WTC11 (cell line): ENCODE measurements around the gene ITIH5. TPM values are rescaled to one million over a fixed set of nuclear protein-coding genes. Genes with fewer than 3 reads are reported as not detected.

Source experiments
- ATAC-seq: fragments of 200-7000 bp; cut with Tn5 transposase; 2 replicates; pipeline ENCODE4 v1.10.0; 2021; ENCODE audit warnings: mild to moderate bottlenecking, moderate library complexity
- CTCF ChIA-PET: fragments of 300-600 bp; sonication (Branson Sonifier 250); formaldehyde crosslinking; loops from one replicate; lab custom pipeline; 2021; ENCODE audit warnings: antibody characterized with exemption; lab: Charles Lee
- POLR2A ChIA-PET: fragments of 350-600 bp; sonication (Branson Sonifier 250); formaldehyde crosslinking; loops from one replicate; lab custom pipeline; 2021; ENCODE audit warnings: antibody characterized with exemption; lab: Charles Lee
- DNase-seq: peaks from one replicate; pipeline ENCODE4 v3.0.0; 2021; ENCODE audit warnings: low spot score
- H3K27ac Mint-ChIP-seq: 2 replicates; pipeline ENCODE4 v1.8.0; 2021; ENCODE audit warnings: mixed read lengths
- H3K27me3 Mint-ChIP-seq: 2 replicates; pipeline ENCODE4 v1.8.0; 2021; ENCODE audit warnings: low read depth, mild to moderate bottlenecking, moderate library complexity, mixed read lengths
- H3K36me3 Mint-ChIP-seq: 2 replicates; pipeline ENCODE4 v1.8.0; 2021; ENCODE audit warnings: mixed read lengths
- H3K4me1 Mint-ChIP-seq: 2 replicates; pipeline ENCODE4 v1.8.0; 2022; ENCODE audit warnings: mixed read lengths
- H3K4me3 Mint-ChIP-seq: 2 replicates; pipeline ENCODE4 v1.8.0; 2021; ENCODE audit warnings: mild to moderate bottlenecking, moderate library complexity, mixed read lengths
- H3K9me3 Mint-ChIP-seq: 2 replicates; pipeline ENCODE4 v1.8.0; 2021; ENCODE audit warnings: mixed read lengths
- CBFB ChIP-seq: sonication (generic); formaldehyde crosslinking; IDR thresholded peaks from 2 replicates; pipeline ENCODE4 v1.8.1; 2022; ENCODE audit warnings: mild to moderate bottlenecking, low read depth, missing genetic modification reagents
- E2F4 ChIP-seq: sonication (generic); formaldehyde crosslinking; IDR thresholded peaks from 2 replicates; pipeline ENCODE4 v1.8.1; 2022; ENCODE audit warnings: low read depth, mild to moderate bottlenecking, moderate library complexity, missing genetic modification reagents, borderline replicate concordance
- EMX1 ChIP-seq: fragments of 250-450 bp; sonication (Bioruptor Pico); IDR thresholded peaks from 2 replicates; pipeline ENCODE4 v1.8.0; 2021; ENCODE audit warnings: mild to moderate bottlenecking
- ERG ChIP-seq: fragments of 250-450 bp; sonication (Bioruptor Pico); IDR thresholded peaks from 2 replicates; pipeline ENCODE4 v1.8.0; 2021; ENCODE audit warnings: mild to moderate bottlenecking
- ESRRA ChIP-seq: sonication (generic); formaldehyde crosslinking; IDR thresholded peaks from 2 replicates; pipeline ENCODE4 v1.8.1; 2022; ENCODE audit warnings: mild to moderate bottlenecking, missing genetic modification reagents, borderline replicate concordance
- FOXP4 ChIP-seq: sonication (generic); formaldehyde crosslinking; IDR thresholded peaks from 2 replicates; pipeline ENCODE4 v1.8.0; 2022; ENCODE audit warnings: mild to moderate bottlenecking, missing genetic modification reagents
- GRHL2 ChIP-seq: fragments of 250-450 bp; sonication (Bioruptor Pico); IDR thresholded peaks from 2 replicates; pipeline ENCODE4 v1.8.0; 2022; ENCODE audit warnings: mild to moderate bottlenecking, moderate library complexity; ENCODE audit not compliant: insufficient replicate concordance, severe bottlenecking
- NR2C2 ChIP-seq: sonication (generic); formaldehyde crosslinking; IDR thresholded peaks from 2 replicates; pipeline ENCODE4 v1.8.0; 2022; ENCODE audit warnings: mild to moderate bottlenecking, missing genetic modification reagents
- RELA ChIP-seq: sonication (generic); formaldehyde crosslinking; IDR thresholded peaks from 2 replicates; pipeline ENCODE4 v1.8.1; 2022; ENCODE audit warnings: missing genetic modification reagents, mild to moderate bottlenecking, borderline replicate concordance
- SP1 ChIP-seq: sonication (generic); formaldehyde crosslinking; conservative IDR thresholded peaks from 2 replicates; pipeline ENCODE4 v1.8.1; 2022; ENCODE audit warnings: missing genetic modification reagents
- TCF7 ChIP-seq: sonication (generic); formaldehyde crosslinking; IDR thresholded peaks from 2 replicates; pipeline ENCODE4 v1.8.0; 2022; ENCODE audit warnings: mild to moderate bottlenecking, low read depth, missing genetic modification reagents, moderate library complexity
- TP53 ChIP-seq: sonication (generic); formaldehyde crosslinking; IDR thresholded peaks from 2 replicates; pipeline ENCODE4 v1.8.1; 2023; ENCODE audit warnings: mild to moderate bottlenecking, missing genetic modification reagents
- ZNF263 ChIP-seq: sonication (generic); formaldehyde crosslinking; IDR thresholded peaks from 2 replicates; pipeline ENCODE4 v1.8.1; 2022; ENCODE audit warnings: low read depth, mild to moderate bottlenecking, moderate library complexity, missing genetic modification reagents
- ZNF512 ChIP-seq: sonication (generic); formaldehyde crosslinking; IDR thresholded peaks from 2 replicates; pipeline ENCODE4 v1.8.1; 2022; ENCODE audit warnings: missing genetic modification reagents, borderline replicate concordance
- ZNF671 ChIP-seq: fragments of 250-450 bp; sonication (Bioruptor Pico); IDR thresholded peaks from 2 replicates; pipeline ENCODE4 v1.8.0; 2021; ENCODE audit warnings: mild to moderate bottlenecking
- total RNA-seq: library from RNA; stranded (reverse); gene quantifications from 3 replicates; pipeline ENCODE4 v1.2.3, GENCODE V29; 2021
- TF ChIP-seq, protein P1 (sequence below): sonication (generic); formaldehyde crosslinking; IDR thresholded peaks from 2 replicates; pipeline ENCODE4 v1.8.1; 2022; ENCODE audit warnings: mild to moderate bottlenecking, moderate library complexity, missing genetic modification reagents

Gene ITIH5
- total RNA-seq, 1 experiment from 2014 or later: 3.1 TPM

- TF ChIP-seq CBFB (CRISPR knock-in tag): no peak
- no peak for TF ChIP-seq ZNF512 (CRISPR knock-in tag)
- no peak for TF ChIP-seq FOXP4 (CRISPR knock-in tag)
- TF ChIP-seq ESRRA (CRISPR knock-in tag): no peak
- TF ChIP-seq TP53: no peak
- TF ChIP-seq ZNF263 (CRISPR knock-in tag): no peak
- no peak for TF ChIP-seq ZNF671 (CRISPR knock-in tag)
Measured at GRCh38 chr10:7513936-7514335, 152.8 kb downstream of the ITIH5 start (continued).

- peaks cover 10% of the 10 kb centered on the region; the same call in 1 of the 2 replicates for H3K27me3 Mint-ChIP-seq
- DNase-seq (no peak), ATAC-seq (no peak)
- POLR2A ChIA-PET: interaction anchor here (0.7 kb wide), 1 partner anchor 1739 kb away, joined by 3 read pairs; no protein-coding TSS in a partner anchor
- peaks cover 29% of the 10 kb centered on the region for H3K36me3 Mint-ChIP-seq
- H3K27ac Mint-ChIP-seq: no peak overlapping the region
- CTCF ChIA-PET: interaction anchor here (1.0 kb wide), 3 partner anchors 12 to 174 kb away, joined by 3 to 6 read pairs (median 3); no protein-coding TSS in a partner anchor
- H3K4me3 Mint-ChIP-seq: no peak overlapping the region
- peaks cover 24% of the 10 kb centered on the region for H3K4me1 Mint-ChIP-seq
- TF ChIP-seq EMX1 (no peak), NR2C2 (no peak), TCF7 (CRISPR knock-in tag) (no peak), GRHL2 (no peak), E2F4 (CRISPR knock-in tag) (no peak), RELA (CRISPR knock-in tag) (no peak)
- TF ChIP-seq, protein P1, sequence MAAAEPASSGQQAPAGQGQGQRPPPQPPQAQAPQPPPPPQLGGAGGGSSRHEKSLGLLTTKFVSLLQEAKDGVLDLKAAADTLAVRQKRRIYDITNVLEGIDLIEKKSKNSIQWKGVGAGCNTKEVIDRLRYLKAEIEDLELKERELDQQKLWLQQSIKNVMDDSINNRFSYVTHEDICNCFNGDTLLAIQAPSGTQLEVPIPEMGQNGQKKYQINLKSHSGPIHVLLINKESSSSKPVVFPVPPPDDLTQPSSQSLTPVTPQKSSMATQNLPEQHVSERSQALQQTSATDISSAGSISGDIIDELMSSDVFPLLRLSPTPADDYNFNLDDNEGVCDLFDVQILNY (CRISPR knock-in tag): no peak
- peaks cover 41% of the 10 kb centered on the region for H3K9me3 Mint-ChIP-seq
Measured at GRCh38 chr10:7513455-7513854, 153.3 kb downstream of the ITIH5 start.

DNA sequence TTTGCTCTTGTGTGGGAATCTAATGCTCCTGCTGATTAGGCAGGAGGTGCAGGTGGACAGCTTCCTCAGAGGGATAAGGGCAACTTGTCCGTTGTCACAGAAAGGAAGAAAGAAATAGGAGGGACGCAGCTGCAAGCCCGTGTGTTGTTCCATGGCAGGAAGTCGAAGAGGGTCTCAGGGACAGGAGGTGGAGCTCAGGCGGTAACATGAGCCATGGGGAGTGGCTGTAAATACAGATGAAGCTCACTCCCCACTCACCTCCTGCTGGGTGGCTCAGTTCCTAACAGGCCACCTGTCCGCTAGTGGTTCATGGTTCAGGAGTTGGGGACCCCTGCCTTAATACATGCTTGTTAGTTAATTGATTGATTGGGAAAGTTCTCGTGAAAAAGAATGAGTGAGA is 154.3 kb downstream of the ITIH5 start:
- H3K36me3 Mint-ChIP-seq: peaks cover 29% of the 10 kb centered on the region
- POLR2A ChIA-PET: no interaction called here
- H3K27me3 Mint-ChIP-seq: peaks cover 10% of the 10 kb centered on the region; the same call in 1 of the 2 replicates
- DNase-seq (peak; percentile 36), ATAC-seq (peak; percentile 87)
- no peak overlapping the region for H3K4me3 Mint-ChIP-seq
- H3K4me1 Mint-ChIP-seq: peaks cover 24% of the 10 kb centered on the region
- H3K9me3 Mint-ChIP-seq: peaks cover 41% of the 10 kb centered on the region
- TF ChIP-seq SP1 (CRISPR knock-in tag) (0 out of 2 replicates have a peak, but pooled peaks have one; percentile 33), ERG (CRISPR knock-in tag) (no peak)
- CTCF ChIA-PET: interaction anchor here (0.6 kb wide), 1 partner anchor 13 kb away, joined by 3 read pairs; no protein-coding TSS in a partner anchor
- H3K27ac Mint-ChIP-seq: no peak overlapping the region
